ENCODE data around the gene PHYHIPL.
"Not testable (repeated sequence)": the region's sequence is repeated elsewhere in the genome, so short reads cannot be mapped to it uniquely, and the experiment has no call there.

Gene PHYHIPL

DNA sequence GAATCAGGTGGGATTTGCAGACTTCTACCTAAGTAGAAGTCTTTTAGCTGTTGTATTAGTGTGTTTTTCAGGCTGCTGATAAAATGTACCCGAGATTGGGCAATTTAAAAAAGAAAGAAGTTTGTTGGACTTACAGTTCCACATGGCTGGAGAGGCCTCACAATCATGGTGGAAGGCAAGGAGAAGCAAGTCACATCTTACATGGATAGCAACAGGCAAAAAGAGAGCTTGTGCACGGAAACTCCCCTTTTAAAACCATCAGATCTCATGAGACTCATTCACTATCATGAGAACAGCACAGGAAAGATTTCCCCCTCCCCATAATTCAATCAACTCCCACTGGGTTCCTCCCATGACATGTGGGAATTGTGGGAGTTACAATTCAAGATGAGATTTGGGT, 62.7 kb downstream of the PHYHIPL start:
- POLR2A ChIA-PET; H3K36me3 ChIP-seq (ENCODE audit: control insufficient read depth in 2 of 2, insufficient read depth in 1 of 2, low read length in 2 of 2); H3K9me3 ChIP-seq (ENCODE audit: control insufficient read depth, insufficient read depth, low read depth, low read length); H3K27ac ChIP-seq (ENCODE audit: extremely low read depth, low read depth, low read length); H3K4me1 ChIP-seq (ENCODE audit: control insufficient read depth, insufficient read depth, low read length); H3K4me3 ChIP-seq (ENCODE audit: low read depth, low read length): not testable (repeated sequence)
- CTCF ChIA-PET = interaction anchor here (0.6 to 2.8 kb wide), 6 partner anchors 268 to 596 kb away, joined by 3 to 28 read pairs (median 6); no protein-coding TSS in a partner anchor
- TF ChIP-seq SETDB1 (IDR thresholded peaks at IDR 0.05; ENCODE audit: insufficient read length, low read length) = peak; percentile 15

DNA sequence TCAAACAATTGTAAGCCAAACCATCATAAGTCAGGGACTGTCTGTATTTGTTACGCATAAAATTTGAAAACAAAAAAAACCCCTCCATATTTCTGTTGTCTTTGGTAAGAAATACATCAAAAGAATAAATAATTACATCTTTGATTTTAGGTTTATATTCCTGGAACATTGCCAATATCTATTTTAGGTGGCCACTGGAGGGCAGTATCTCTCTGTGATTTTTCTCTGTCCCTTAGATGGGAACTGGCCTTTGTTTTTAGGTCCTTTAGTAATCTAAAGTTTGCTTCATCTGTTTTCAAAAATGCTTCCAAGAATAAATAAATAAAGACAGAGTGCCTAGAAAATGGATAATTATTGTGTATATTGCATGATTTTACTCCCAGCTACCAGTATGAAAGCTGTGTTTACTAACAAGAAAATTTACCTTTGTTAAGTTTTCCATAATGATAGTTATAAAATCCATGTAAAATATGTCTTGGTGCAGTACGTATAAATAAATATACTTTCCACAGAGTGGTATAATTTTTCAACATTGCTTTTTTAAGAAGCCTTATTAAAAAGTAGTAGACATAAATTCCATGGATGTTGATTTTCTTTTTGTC, 64.2 kb downstream of the PHYHIPL start:
- Histone ChIP-seq H3K27ac (ENCODE audit: extremely low read depth, low read depth, low read length) (no peak overlapping the region), H3K36me3 (ENCODE audit: control insufficient read depth in 2 of 2, insufficient read depth in 1 of 2, low read length in 2 of 2) (no peaks in the 10 kb centered on the region), H3K4me3 (ENCODE audit: low read depth, low read length) (no peak overlapping the region), H3K4me1 (ENCODE audit: control insufficient read depth, insufficient read depth, low read length) (no peaks in the 10 kb centered on the region), H3K9me3 (ENCODE audit: control insufficient read depth, insufficient read depth, low read depth, low read length) (no peaks in the 10 kb centered on the region)
- ChIA-PET CTCF (interaction anchor here (0.6 to 2.8 kb wide), 14 partner anchors 15 to 826 kb away, joined by 3 to 28 read pairs (median 3); no protein-coding TSS in a partner anchor), POLR2A (no interaction called here)
- TF ChIP-seq, protein P1, sequence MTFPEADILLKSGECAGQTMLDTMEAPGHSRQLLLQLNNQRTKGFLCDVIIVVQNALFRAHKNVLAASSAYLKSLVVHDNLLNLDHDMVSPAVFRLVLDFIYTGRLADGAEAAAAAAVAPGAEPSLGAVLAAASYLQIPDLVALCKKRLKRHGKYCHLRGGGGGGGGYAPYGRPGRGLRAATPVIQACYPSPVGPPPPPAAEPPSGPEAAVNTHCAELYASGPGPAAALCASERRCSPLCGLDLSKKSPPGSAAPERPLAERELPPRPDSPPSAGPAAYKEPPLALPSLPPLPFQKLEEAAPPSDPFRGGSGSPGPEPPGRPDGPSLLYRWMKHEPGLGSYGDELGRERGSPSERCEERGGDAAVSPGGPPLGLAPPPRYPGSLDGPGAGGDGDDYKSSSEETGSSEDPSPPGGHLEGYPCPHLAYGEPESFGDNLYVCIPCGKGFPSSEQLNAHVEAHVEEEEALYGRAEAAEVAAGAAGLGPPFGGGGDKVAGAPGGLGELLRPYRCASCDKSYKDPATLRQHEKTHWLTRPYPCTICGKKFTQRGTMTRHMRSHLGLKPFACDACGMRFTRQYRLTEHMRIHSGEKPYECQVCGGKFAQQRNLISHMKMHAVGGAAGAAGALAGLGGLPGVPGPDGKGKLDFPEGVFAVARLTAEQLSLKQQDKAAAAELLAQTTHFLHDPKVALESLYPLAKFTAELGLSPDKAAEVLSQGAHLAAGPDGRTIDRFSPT (tag by site-specific recombination; IDR thresholded peaks at IDR 0.05) = no peak
- TF ChIP-seq ZNF302 (tag by site-specific recombination; IDR thresholded peaks at IDR 0.05; ENCODE audit: low read depth) (no peak), ZNF626 (tag by site-specific recombination; IDR thresholded peaks at IDR 0.05) (0 out of 2 replicates have a peak, but pooled peaks have one; percentile 34), ZNF561 (tag by site-specific recombination; IDR thresholded peaks at IDR 0.05; ENCODE audit: borderline replicate concordance) (0 out of 2 replicates have a peak, but pooled peaks have one; percentile 60), TCF7L2 (IDR thresholded peaks at IDR 0.05; ENCODE audit: borderline replicate concordance, low read depth, low read length) (0 out of 2 replicates have a peak, but pooled peaks have one; percentile 13), OVOL3 (tag by site-specific recombination; IDR thresholded peaks at IDR 0.05) (no peak), ZNF549 (tag by site-specific recombination; IDR thresholded peaks at IDR 0.05) (0 out of 2 replicates have a peak, but pooled peaks have one; percentile 8), ZNF654 (tag by site-specific recombination; IDR thresholded peaks at IDR 0.05; ENCODE audit: low read depth) (peak; percentile 67), ZNF449 (tag by site-specific recombination; IDR thresholded peaks at IDR 0.05) (no peak), ZNF670 (tag by site-specific recombination; IDR thresholded peaks at IDR 0.05; ENCODE audit: low read depth) (no peak), ZNF366 (tag by site-specific recombination; conservative IDR thresholded peaks at IDR 0.05) (no peak), ZBTB8A (tag by site-specific recombination; IDR thresholded peaks at IDR 0.05) (0 out of 2 replicates have a peak, but pooled peaks have one; percentile 16), ZNF169 (tag by site-specific recombination; IDR thresholded peaks at IDR 0.05) (no peak), ZNF660 (tag by site-specific recombination; IDR thresholded peaks at IDR 0.05) (peak; percentile 74; the same call in 1 of the 2 replicates), ZSCAN30 (tag by site-specific recombination; IDR thresholded peaks at IDR 0.05) (peak; percentile 29; the same call in 1 of the 2 replicates), ZNF560 (tag by site-specific recombination; IDR thresholded peaks at IDR 0.05; ENCODE audit: borderline replicate concordance) (no peak)
- TF ChIP-seq, protein P2, sequence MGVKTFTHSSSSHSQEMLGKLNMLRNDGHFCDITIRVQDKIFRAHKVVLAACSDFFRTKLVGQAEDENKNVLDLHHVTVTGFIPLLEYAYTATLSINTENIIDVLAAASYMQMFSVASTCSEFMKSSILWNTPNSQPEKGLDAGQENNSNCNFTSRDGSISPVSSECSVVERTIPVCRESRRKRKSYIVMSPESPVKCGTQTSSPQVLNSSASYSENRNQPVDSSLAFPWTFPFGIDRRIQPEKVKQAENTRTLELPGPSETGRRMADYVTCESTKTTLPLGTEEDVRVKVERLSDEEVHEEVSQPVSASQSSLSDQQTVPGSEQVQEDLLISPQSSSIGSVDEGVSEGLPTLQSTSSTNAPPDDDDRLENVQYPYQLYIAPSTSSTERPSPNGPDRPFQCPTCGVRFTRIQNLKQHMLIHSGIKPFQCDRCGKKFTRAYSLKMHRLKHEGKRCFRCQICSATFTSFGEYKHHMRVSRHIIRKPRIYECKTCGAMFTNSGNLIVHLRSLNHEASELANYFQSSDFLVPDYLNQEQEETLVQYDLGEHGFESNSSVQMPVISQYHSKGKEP (tag by site-specific recombination; IDR thresholded peaks at IDR 0.05) = peak; percentile 49; the same call in 1 of the 2 replicates
- TF ChIP-seq, protein P3, sequence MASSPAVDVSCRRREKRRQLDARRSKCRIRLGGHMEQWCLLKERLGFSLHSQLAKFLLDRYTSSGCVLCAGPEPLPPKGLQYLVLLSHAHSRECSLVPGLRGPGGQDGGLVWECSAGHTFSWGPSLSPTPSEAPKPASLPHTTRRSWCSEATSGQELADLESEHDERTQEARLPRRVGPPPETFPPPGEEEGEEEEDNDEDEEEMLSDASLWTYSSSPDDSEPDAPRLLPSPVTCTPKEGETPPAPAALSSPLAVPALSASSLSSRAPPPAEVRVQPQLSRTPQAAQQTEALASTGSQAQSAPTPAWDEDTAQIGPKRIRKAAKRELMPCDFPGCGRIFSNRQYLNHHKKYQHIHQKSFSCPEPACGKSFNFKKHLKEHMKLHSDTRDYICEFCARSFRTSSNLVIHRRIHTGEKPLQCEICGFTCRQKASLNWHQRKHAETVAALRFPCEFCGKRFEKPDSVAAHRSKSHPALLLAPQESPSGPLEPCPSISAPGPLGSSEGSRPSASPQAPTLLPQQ (tag by site-specific recombination; IDR thresholded peaks at IDR 0.05) = no peak
